ENCODE data around the gene SKA2.
A peak's percentile ranks its signal among the peaks of the same experiment; 100 is the strongest.

Gene SKA2

GRCh38 chr17:59161477-59161876 lies 6.5 kb upstream of the SKA2 start:
- peaks cover 67% of the 10 kb centered on the region for H3K4me1 ChIP-seq (ENCODE audit: insufficient read depth, low read length, poor library complexity, severe bottlenecking)
- no peak overlapping the region for H2AFZ ChIP-seq (ENCODE audit: low read length)

GRCh38 chr17:59160157-59161025 lies 5.4 kb upstream of the SKA2 start:
- no peaks in the 10 kb centered on the region for H3K27me3 ChIP-seq (ENCODE audit: insufficient read depth, low read length, poor library complexity, severe bottlenecking)
- H3K36me3 ChIP-seq (ENCODE audit: insufficient read depth, low read length): no peaks in the 10 kb centered on the region
- peaks cover 7% of the 10 kb centered on the region for H4K20me1 ChIP-seq (ENCODE audit: insufficient read depth, low read length, poor library complexity, severe bottlenecking)
- peak overlapping the region; percentile 97 for H3K4me2 ChIP-seq (ENCODE audit: low read depth, low read length, poor library complexity, severe bottlenecking)
- H3K9me3 ChIP-seq (ENCODE audit: insufficient read depth, low read depth, low read length): no peaks in the 10 kb centered on the region
- no peaks in the 10 kb centered on the region for H3K9me2 ChIP-seq (replicated peaks; ENCODE audit: low read depth, low read length)
- no peak for TF ChIP-seq EZH2phosphoT487 (IDR thresholded peaks at IDR 0.05; ENCODE audit: borderline replicate concordance)
- TF ChIP-seq, protein P1, sequence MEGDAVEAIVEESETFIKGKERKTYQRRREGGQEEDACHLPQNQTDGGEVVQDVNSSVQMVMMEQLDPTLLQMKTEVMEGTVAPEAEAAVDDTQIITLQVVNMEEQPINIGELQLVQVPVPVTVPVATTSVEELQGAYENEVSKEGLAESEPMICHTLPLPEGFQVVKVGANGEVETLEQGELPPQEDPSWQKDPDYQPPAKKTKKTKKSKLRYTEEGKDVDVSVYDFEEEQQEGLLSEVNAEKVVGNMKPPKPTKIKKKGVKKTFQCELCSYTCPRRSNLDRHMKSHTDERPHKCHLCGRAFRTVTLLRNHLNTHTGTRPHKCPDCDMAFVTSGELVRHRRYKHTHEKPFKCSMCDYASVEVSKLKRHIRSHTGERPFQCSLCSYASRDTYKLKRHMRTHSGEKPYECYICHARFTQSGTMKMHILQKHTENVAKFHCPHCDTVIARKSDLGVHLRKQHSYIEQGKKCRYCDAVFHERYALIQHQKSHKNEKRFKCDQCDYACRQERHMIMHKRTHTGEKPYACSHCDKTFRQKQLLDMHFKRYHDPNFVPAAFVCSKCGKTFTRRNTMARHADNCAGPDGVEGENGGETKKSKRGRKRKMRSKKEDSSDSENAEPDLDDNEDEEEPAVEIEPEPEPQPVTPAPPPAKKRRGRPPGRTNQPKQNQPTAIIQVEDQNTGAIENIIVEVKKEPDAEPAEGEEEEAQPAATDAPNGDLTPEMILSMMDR (conservative IDR thresholded peaks at IDR 0.05; ENCODE audit: low read length): no peak
- peaks cover 68% of the 10 kb centered on the region for H3K4me1 ChIP-seq (ENCODE audit: insufficient read depth, low read length, poor library complexity, severe bottlenecking)
- peak overlapping the region; percentile 99 for H3K9ac ChIP-seq (ENCODE audit: low read depth, low read length, poor library complexity, severe bottlenecking)
- peak overlapping the region; percentile 83 for H3K4me3 ChIP-seq (ENCODE audit: low read length, poor library complexity, severe bottlenecking)
- no peaks in the 10 kb centered on the region for H3F3A ChIP-seq (ENCODE audit: low read depth)
- no peak overlapping the region for H2AFZ ChIP-seq (ENCODE audit: low read length)
- H3K79me2 ChIP-seq (ENCODE audit: insufficient read depth, low read length): peaks cover 98% of the 10 kb centered on the region

More at GRCh38 chr17:59161477-59161876, 6.5 kb upstream of the SKA2 start:
- Histone ChIP-seq H3K4me3 (ENCODE audit: low read length, poor library complexity, severe bottlenecking) (no peak overlapping the region), H3K36me3 (ENCODE audit: insufficient read depth, low read length) (no peaks in the 10 kb centered on the region), H3K27me3 (ENCODE audit: insufficient read depth, low read length, poor library complexity, severe bottlenecking) (no peaks in the 10 kb centered on the region), H3K4me2 (ENCODE audit: low read depth, low read length, poor library complexity, severe bottlenecking) (peak overlapping the region; percentile 50), H4K20me1 (ENCODE audit: insufficient read depth, low read length, poor library complexity, severe bottlenecking) (peaks cover 11% of the 10 kb centered on the region), H3K9me3 (ENCODE audit: insufficient read depth, low read depth, low read length) (no peaks in the 10 kb centered on the region), H3F3A (ENCODE audit: low read depth) (no peaks in the 10 kb centered on the region), H3K9ac (ENCODE audit: low read depth, low read length, poor library complexity, severe bottlenecking) (peak overlapping the region; percentile 20), H3K79me2 (ENCODE audit: insufficient read depth, low read length) (peaks cover 100% of the 10 kb centered on the region), H3K9me2 (replicated peaks; ENCODE audit: low read depth, low read length) (no peaks in the 10 kb centered on the region)
- TF ChIP-seq, protein P1 (conservative IDR thresholded peaks at IDR 0.05; ENCODE audit: low read length): no peak
- TF ChIP-seq EZH2phosphoT487 (IDR thresholded peaks at IDR 0.05; ENCODE audit: borderline replicate concordance): no peak

DNA sequence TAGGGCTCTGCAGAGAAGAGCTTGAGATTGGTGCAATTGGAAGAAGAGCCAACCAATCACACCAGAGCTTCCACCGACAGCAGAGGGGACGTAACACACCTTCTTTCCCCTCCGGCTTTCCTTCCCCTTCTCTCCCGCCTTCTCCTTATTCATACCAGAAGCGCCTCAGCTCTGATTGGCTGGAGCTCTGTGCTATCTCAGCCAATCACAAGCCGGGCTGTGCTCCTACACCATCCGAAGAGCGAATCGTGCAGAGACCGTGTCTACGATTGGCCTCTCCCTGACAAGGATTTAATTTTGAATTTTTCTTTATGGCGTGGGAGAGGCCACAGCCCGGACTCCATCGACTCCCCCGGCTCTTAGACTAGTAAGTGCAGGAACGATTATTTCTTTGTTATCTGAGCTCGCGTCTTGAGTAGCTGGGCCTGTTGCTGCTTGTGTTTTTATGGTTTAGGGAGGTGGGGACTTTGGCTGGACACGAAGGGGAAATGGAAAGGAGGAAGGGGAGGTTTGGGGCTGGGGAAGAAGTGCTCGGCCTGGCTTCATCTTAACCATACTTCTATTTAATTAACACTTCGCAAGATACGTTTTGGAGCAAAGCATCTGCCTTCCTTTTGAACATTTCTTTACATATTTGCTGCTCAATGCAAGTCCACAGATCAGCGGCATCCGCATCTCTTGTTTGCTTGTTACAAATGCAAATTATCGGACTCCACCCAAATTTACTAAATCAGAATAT lies 622 bp upstream of the SKA2 start, which contains the start of gene PRR11:
PRR11 (plus strand) TSS at position 308 of the 739 bp plus-strand sequence. CDS start 14,007 bp downstream, outside the sequence.
- H3K4me2 ChIP-seq (ENCODE audit: low read depth, low read length, poor library complexity, severe bottlenecking): peak within 1 kb of the TSS; percentile 97
- no peak for TF ChIP-seq EZH2phosphoT487 (IDR thresholded peaks at IDR 0.05; ENCODE audit: borderline replicate concordance)
- TF ChIP-seq, protein P1 (conservative IDR thresholded peaks at IDR 0.05; ENCODE audit: low read length): no peak
- H3K79me2 ChIP-seq (ENCODE audit: insufficient read depth, low read length): peaks cover 93% of the 10 kb centered on the region
- no peaks in the 10 kb centered on the region for H3K9me3 ChIP-seq (ENCODE audit: insufficient read depth, low read depth, low read length)
- peaks cover 4% of the 10 kb centered on the region; the same call in 1 of the 2 replicates for H3F3A ChIP-seq (ENCODE audit: low read depth)
- peak within 1 kb of the TSS; percentile 83 for H3K4me3 ChIP-seq (ENCODE audit: low read length, poor library complexity, severe bottlenecking)
- H3K9me2 ChIP-seq (replicated peaks; ENCODE audit: low read depth, low read length): no peaks in the 10 kb centered on the region
- peak within 1 kb of the TSS; percentile 83 for H2AFZ ChIP-seq (ENCODE audit: low read length)
- no peaks in the 10 kb centered on the region for H3K27me3 ChIP-seq (ENCODE audit: insufficient read depth, low read length, poor library complexity, severe bottlenecking)
- H3K36me3 ChIP-seq (ENCODE audit: insufficient read depth, low read length): no peaks in the 10 kb centered on the region
- peaks cover 71% of the 10 kb centered on the region for H3K4me1 ChIP-seq (ENCODE audit: insufficient read depth, low read length, poor library complexity, severe bottlenecking)
- H3K9ac ChIP-seq (ENCODE audit: low read depth, low read length, poor library complexity, severe bottlenecking): peak within 1 kb of the TSS; percentile 99
- peaks cover 38% of the 10 kb centered on the region for H4K20me1 ChIP-seq (ENCODE audit: insufficient read depth, low read length, poor library complexity, severe bottlenecking)

Data from Loucy (cell line).